GM18907 (cell line): ENCODE data around the gene GRIK4.

Experiments used
- ATAC-seq: cut with Tn5 transposase; IDR thresholded peaks from one replicate; pipeline ENCODE4 v1.9.1; 2021; ENCODE audit warnings: mild to moderate bottlenecking, moderate library complexity; ENCODE audit not compliant: unreplicated experiment

The GRIK4 gene

DNA sequence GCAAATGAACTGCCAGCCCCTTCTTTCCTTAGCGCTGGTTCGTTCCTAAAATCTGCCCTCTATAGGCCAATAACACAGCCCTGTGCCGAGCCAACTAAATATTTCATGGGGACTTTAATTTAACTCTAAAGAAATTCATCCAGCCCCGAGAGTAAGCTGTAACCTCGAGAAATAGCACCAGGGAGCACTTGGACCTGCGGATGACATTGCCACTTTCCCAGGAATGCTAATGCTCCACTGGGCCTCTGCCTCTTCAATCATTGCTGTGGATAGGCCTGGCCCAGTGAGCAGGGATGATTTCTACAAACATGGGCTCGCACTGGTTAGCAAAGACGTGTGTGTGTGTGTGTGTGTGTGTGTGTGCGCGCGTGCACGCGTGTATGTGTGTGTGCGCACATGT lies 417.1 kb downstream of the GRIK4 start:
- ATAC-seq, result no peak

DNA sequence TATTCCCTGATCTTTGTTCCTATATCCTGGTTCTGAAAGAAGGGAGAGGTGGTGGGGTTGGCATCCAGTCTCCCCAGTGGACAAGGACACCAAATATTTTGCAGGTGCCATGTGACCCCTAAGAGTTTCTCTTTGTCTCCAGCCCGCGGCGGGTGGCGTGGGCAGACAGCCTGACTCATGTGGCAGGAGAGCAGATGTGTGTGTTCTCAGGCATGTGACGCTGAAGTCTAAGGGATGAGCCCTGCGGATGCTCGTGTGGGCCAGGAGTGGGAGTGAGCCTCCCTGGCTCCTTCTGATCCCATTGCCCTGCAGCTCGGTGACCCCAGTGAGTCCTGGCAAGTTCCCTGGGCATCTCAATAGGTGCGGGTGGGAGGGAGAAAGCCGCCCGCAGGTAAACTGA lies 417.5 kb downstream of the GRIK4 start:
- no peak for ATAC-seq

DNA sequence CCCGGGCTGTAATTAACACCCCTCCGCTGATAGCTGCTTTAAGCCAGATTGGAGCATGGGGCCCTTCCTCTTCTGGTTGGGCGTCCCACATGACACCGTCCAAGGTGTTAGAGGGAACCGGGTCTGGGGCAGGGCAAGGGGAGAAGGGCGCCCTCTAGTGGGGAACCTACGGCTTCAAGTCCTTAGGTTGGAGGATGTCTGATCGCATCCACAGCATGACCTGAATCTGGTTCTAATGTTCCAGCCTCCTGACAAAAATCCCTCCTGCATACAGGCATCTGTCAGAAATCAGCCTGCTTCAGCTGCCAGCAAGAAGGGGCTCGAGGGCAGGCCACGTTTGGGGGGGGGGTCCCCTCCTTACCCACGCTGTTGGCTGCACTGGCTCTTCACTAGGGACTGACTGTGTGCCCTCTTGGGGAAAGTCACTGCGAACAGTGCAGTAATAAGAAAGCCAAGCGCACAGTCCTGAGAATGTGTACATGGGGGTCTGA lies 418.2 kb downstream of the GRIK4 start:
- ATAC-seq, result no peak

DNA sequence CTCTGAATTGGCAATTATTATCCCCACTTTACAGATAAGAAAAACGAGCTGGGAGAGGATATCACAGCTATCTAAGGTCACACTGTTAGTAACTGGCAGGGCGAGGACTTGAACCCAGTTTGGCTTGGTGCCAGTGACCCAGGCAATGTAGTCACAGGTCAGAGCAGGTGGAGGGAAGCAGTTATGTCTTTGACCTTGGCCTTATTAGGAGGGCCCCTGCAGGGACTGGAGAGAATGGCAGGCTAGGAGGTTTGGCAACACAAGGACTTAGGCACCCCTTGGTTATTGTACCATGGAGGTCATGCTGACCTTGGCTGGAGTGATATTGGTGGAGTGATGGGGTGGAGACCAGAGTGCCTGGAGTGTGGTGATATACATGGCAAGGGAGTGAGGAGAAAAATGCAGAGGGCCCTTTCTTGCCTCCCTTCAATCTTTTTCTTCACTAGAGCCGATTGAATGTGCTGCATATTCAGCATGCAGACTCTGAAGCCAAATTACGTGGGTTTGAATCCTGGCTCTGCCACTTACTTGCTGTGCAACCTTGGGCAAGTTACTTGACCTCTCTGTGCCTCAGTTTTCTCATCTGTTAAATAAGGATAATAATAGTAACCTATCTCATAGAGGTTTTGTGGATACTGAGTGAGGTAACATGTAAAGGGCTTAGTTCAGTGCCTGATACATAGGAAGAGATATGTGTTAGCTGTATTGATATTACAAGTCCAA lies 419.7 kb downstream of the GRIK4 start:
- ATAC-seq, result no peak

DNA sequence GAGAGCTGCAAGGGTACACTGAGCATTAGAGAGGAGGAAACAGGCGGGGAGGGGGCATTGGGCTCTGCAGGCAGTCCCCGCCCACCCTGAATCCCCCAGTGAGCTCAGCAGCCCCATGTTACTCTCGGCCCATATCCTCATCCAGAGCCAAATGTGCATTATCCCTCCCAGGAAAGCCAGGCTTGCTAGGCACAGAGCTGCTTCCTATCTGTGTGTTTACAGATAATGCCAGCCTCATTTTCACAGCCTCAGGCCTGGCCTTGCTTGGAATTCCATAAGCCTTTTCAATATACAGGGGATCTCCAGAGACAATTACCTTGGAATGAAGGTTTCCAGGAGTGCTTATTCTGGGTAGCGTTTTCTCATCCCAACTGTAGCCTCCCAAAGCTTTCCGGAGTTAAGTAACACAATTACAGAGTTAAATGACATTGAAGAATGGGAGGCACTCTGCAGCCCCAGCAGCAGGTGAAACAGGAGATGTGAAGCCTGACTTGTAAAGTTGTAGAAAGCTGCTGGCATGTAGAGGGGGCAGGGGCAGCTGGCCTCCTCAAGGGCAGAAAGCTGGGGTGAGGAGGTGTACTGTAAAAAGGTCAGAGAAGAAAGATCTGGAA lies 420.9 kb downstream of the GRIK4 start:
- no peak for ATAC-seq

DNA sequence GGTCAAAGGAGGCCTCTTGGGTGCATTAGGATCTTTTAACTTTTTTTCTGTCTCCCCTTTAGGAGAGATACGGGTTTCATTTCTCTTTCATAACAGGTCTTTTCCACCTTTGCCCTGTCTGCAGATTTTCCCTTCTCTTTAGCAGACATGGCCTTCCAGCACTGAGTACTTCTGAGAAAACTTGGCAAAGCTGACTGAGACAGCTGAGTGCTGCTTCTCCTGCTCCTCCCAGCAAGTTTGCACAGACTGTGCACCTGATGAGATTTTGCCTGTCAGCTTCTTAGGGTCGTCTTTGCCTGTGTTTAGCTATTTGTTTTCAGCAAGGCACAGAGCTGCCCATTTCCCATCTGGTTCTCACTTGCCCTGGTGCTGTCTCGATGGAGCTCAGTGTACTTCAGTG lies 424.8 kb downstream of the GRIK4 start:
- ATAC-seq, result no peak

DNA sequence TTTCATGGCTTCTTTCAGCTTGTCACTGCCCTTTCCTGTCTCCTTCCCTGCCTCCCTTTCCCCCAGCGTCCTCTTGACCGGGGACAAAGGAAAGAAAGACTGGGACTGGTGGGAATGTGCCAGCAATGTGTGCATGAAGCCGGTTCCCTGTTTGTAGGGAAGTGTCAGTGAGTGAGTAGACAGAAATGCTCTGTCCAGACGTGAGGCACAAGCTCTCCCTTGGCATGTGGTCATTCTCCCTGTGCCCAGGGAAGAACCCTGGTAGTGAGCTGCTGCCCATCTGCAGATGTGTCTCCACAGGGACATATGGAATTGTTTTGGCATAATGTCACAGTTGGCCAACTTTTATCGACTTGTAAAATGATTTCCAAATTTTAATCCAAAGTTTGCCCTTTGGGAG lies 426.0 kb downstream of the GRIK4 start:
- no peak for ATAC-seq

DNA sequence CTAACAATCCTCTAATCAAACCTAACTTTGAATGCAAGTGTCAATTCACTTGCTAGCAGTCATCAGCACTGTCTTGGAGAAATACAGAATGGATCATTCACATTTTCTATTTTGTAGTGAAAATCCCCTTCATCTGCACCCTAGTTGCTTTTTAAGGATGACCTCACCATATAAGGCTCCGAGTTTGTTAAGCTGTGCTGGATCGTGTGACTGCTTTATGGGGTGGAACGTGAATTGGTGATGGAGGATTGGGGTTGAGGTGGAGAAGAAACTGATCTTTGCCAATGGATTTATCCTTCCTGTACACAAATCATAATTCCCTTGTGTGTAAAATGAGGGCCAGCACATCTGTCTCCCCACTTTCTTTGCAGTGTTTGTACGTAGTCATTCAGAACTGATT lies 426.7 kb downstream of the GRIK4 start:
- no peak for ATAC-seq

DNA sequence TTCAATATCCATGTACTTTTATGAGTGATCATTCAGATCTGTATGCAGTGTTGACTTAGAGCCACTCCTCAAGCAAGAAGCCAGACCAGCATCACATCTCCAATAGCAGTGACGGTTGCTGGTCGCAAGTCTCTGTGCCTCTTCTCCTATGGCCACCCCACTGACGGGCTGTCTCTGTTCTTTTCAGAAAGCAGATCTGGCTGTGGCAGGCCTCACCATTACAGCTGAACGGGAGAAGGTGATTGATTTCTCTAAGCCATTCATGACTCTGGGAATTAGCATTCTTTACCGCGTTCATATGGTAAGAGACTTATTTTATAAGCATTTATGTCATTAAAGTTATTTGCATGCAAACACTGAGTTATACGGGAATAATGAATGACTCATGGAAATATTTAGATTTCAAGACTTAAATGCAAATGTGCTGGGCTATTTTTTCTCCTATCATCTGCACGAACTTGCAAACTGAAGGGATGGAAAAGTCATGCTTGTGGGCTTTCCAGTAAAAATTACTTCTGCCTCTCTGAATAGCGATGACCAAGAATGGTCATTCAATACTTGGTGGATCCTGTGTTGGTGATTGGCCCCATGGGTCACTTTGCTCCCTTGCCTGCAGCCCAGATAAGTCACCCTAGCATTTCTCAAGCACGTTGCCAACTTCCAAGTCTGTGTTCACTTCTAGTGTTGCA lies 428.8 kb downstream of the GRIK4 start:
- no peak for ATAC-seq

DNA sequence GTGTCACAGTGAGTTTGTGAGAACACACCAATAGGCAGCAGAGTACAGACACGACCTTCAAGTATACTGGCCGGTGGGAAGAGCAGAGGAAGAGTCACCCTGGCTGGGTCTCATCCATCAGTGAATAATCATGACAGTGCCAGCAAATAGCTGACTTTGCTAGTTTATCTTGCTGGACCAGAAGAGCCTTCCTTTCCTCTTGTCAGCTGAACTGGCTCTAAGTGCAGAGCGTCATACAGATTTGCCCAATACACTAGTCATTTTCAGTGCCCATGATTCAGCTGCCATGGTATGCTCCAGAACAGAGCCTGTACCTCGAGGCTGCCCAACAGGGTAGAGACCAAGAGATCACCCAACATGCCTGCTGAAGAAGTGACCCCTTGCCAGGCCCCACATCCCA lies 429.5 kb downstream of the GRIK4 start:
- ATAC-seq, result no peak

DNA sequence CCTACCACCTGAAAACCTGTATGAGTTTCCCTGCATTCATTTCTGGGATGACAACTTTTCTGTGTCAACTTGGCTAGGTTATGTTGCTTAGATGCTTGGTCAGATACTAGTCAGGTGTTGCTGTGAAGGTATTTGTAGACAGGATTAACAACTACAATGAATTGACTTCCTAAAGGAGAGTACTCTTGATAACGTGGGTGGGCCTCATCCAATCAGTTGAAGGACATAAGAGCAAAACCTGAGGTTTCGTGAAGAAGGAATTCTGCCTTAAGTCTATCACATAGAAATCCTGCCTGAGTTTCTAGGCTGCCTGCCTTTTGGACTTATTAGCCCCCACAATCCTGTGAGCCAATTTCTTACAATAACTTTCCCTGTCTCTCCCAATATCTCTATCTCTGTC lies 431.2 kb downstream of the GRIK4 start:
- no peak for ATAC-seq

DNA sequence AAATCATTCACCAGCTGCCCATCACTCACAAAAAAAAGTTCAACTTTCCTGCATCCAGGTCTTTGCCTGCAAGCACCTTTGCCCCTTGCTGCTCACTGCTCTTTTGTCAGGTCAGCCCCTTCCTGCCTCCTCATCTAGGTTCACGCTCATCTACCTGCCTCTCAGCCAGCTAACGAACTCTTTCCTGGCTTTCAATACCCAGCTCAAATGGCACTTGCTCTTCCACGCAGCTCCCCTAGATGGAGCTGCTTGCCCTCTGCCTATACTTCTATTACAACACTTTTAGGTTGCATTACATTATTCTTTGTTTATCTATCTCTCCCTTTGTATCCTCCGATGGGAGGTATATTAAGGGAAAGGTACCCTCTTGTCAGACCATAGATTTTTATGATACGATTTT lies 433.5 kb downstream of the GRIK4 start:
- no peak for ATAC-seq

DNA sequence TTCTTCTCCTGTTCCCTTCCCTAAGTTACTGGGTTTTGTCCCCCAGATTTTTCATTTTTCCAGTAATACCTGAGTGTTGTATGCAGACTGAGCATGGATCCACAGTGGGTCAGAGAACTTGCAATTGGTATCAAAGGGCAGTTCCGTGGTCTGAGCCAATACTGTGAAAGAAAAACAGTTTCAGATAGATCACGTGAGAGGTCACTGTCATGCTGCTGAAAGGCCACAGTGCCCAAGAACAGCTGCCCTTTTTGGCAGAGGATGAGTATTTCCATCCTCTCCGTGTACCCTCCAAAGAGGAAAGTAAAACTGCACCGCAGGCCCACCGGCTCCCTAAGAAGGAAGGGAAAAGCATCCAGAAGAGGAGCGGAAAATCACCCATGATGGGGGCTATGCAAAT lies 439.3 kb downstream of the GRIK4 start:
- no peak for ATAC-seq

DNA sequence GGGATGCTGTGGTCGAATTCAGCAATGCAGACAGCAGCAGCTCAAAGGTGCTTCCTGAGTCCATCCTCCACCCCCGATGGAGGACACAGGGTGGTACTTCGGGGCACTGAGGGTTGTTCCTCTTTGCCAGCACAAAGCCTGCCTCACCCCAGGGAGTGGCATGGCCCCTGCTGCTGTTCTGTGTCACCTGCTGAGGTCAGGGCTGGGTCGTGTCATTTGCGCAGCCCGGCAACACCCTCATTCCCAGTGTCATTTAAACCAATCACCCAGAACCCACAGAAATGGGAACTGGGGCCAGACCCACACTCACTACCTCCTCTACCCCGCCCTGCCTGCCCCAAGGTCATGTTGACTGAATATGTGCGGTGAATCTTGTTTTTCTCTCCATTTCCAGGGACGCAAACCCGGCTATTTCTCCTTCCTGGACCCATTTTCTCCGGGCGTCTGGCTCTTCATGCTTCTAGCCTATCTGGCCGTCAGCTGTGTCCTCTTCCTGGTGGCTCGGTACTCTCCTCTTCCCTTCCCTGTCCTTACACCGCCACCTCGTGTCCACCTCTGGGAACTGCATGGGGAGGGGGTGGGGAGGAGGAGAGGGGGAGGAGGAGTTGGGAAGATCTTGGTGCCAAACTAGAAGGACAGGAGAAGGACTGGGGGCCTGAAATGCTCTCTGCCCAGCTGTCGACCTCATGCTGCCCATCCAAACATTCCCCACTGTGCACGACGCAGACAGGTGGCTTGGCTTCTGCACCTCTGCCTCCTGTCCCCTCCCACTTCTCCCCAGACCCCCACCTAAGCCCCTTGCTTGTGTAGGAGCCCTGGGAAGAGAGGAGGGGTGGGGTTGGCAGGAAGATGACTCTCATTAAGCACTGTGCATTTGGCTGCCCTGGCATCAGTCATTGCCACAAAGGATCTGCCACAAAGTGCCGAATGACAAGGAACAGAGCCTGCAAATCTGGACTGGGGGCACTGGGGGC lies 441.2 kb downstream of the GRIK4 start:
- peak; percentile 54 for ATAC-seq

DNA sequence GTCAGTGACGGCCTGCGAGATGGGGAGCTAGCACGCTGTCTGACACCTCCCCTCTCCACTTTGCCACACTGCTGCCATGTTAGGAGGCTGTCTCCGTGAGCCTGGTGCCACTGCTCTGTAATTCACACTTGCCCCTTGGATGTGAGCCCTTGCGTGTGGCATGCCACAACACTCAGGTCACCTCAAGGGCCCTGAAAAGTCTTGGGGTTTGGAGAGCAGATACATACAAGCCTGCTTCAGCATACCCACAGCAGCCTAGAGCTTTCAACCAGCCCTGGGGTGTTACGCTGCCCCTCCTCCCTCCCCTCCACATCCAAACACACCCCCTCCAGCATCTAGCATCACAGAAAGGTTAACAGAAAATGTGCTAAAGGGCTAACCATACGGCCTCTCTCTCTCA lies 442.8 kb downstream of the GRIK4 start:
- ATAC-seq, result no peak

DNA sequence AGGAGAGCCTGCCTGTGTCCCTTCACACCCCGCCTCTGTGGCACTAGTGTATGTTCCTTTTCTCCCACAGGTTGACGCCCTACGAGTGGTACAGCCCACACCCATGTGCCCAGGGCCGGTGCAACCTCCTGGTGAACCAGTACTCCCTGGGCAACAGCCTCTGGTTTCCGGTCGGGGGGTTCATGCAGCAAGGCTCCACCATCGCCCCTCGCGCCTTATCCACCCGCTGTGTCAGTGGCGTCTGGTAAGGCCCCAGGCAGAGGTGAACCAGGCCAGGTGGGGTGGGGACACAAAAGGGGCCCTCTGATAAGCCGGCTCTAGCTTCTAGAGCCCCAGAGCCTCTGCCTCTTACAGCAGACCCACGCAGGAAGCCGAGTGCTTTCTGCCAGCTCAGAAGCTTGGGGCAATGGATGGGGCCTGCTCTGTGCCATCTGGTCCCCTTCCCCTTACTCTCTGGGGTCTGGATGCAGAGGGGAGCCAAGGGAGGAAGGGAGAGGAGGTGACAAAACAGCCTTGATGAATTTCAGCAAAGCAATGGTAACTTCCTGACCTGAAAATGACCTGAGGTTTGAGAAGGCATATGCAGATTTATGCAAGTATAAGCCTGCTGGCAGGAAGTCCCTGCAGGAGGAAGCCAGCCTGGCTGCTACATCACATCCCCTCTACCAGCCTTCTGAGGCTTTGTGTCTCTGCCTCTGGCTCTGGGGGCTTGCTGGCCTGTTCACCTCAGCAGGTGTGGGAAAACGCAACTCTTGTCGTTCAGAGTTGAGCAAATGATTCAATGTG lies 445.4 kb downstream of the GRIK4 start:
- ATAC-seq, result no peak

DNA sequence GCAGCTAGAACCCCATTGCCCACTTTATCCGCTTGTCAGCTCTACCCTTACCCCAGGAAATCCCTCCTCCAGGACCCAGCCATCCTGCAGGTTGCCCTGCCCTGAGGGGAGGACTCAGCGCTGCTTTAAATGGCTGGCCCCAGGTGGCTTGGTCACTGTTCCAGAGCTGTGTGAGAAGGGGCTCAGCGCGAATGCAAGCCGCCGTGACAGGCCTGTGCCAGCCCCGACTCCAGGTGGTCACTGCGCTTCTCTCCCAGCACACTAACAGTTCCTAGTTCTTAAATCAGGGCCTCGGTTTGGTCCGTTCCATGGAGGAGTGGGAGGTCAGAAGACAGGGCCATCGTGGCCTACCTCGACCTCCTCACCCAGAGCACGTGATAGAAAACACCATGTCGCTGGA lies 446.6 kb downstream of the GRIK4 start:
- ATAC-seq, result no peak

DNA sequence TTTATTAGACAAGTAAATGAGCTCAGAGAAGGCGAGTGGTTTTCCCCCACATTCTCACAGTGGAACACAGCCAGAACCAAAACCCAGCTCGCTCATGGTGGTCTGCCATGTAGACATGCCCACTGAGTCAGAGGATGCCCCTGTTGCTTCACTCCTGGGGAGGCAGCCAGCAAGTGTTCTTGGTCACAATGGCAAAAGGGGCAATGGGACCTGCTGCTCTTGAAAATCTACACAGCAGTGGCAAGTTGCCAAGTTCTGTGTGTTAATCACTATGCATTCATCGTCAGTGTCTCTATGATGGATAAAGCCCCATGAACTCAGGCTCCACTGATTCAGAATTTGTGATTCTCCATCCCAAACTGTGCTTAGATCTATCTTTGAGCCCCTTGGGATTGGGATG lies 447.6 kb downstream of the GRIK4 start:
- ATAC-seq, result no peak

DNA sequence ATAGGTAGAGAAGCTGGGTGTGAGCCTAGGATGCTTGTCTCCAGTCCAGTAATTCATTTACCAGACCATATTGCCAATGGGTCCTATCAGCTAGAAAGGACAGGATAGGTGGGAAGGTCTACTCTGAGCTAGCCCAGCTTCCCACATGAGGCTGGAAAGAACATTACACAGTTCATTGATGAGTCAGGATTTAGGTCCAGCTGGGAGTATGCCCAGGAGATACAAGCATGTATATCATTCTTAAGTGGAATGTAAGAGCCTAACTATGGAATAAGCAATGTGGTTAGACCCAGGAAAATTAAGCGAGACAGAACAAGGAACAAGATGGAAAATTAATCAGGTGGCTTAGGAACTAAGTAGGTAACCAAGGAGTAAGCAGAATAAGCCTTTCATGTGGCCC lies 453.3 kb downstream of the GRIK4 start:
- ATAC-seq, result no peak

DNA sequence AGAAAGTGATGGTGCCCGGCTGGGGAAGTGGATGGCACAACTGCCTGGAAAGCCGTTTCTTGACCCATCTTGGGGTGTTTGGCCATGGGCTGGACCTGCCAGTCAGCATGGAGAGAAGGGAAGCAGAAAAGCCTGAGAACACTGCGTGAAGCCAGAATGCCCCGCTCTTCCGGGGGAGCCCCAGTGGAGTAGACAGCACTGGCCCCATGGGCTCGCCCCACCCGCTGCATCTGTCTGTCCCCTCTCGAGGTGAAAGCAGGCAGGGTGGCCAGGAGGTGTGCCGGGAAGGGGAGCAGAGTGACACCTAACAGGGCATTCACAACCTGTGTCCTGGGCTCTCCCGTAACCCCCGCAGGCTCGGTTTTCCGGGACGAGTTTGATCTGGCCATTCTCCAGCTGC lies 455.3 kb downstream of the GRIK4 start:
- no peak for ATAC-seq
